Right lobe of liver (tissue), 4 donors: ENCODE data around the gene TNFRSF13B.

Source experiments
- POLR2A ChIP-seq: fragments of 450-650 bp; IDR thresholded peaks from one replicate; pipeline ENCODE4 v1.6.1; 2017; ENCODE audit warnings: antibody characterized with exemption, mild to moderate bottlenecking
- TF ChIP-seq, protein P1 (sequence below), 4 donors: fragments of 200-600 bp in 3 of 4; fragments of 450-650 bp in 1 of 4; IDR thresholded peaks; one replicate each; pipeline versions ENCODE4 v1.5.1 to v1.8.0; 2016 to 2022; ENCODE audit warnings: antibody characterized with exemption in 4 of 4, mild to moderate bottlenecking in 2 of 4
- donor health status: DM: no; HTN: no; CAD: no.
- donor health status: DM: no; HTN: no; CAD: no.
- donor health status: DM: no; HTN: yes; CAD: no.

GRCh38 chr17:16971458-16972338 is at the start of gene TNFRSF13B:
- TF ChIP-seq, protein P1, sequence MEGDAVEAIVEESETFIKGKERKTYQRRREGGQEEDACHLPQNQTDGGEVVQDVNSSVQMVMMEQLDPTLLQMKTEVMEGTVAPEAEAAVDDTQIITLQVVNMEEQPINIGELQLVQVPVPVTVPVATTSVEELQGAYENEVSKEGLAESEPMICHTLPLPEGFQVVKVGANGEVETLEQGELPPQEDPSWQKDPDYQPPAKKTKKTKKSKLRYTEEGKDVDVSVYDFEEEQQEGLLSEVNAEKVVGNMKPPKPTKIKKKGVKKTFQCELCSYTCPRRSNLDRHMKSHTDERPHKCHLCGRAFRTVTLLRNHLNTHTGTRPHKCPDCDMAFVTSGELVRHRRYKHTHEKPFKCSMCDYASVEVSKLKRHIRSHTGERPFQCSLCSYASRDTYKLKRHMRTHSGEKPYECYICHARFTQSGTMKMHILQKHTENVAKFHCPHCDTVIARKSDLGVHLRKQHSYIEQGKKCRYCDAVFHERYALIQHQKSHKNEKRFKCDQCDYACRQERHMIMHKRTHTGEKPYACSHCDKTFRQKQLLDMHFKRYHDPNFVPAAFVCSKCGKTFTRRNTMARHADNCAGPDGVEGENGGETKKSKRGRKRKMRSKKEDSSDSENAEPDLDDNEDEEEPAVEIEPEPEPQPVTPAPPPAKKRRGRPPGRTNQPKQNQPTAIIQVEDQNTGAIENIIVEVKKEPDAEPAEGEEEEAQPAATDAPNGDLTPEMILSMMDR (IDR thresholded peaks at IDR 0.05) = no peak
- no peak for TF ChIP-seq POLR2A
